HG03280 (cell line): ENCODE data around the gene ZFP1.

Experiments used
- ATAC-seq: cut with Tn5 transposase; IDR thresholded peaks from one replicate; pipeline ENCODE4 v1.9.1; 2021; ENCODE audit warnings: mild to moderate bottlenecking, moderate library complexity; ENCODE audit not compliant: unreplicated experiment

The ZFP1 gene

GRCh38 chr16:75147968-75148310, 385 bp upstream of the ZFP1 start:
- ATAC-seq = no peak

DNA sequence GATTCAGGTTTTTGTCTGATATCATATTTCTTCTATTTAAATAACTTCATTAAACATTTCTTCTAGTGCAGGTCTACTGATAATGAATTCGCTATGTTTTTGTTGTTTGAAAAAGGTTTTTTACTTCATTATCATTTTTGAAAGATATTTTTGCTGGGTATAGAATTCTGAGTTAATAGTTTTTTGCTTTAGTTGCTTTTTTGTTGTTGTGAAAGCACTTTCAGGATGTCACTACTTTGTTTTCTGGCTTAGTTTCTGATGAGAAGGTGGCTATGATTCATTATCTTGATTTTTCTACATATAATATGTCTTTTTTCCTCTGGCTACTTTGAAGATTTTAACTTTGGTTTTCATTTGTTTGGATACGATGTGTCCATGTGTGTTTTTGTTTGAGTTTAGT, 3.5 kb downstream of the ZFP1 start:
- ATAC-seq = no peak

- ATAC-seq = no peak
These were observed 4.3 kb downstream of the ZFP1 start for GRCh38 chr16:75152635-75153034.

- no peak for ATAC-seq
These were observed 12.1 kb downstream of the ZFP1 start for GRCh38 chr16:75160386-75160785.

DNA sequence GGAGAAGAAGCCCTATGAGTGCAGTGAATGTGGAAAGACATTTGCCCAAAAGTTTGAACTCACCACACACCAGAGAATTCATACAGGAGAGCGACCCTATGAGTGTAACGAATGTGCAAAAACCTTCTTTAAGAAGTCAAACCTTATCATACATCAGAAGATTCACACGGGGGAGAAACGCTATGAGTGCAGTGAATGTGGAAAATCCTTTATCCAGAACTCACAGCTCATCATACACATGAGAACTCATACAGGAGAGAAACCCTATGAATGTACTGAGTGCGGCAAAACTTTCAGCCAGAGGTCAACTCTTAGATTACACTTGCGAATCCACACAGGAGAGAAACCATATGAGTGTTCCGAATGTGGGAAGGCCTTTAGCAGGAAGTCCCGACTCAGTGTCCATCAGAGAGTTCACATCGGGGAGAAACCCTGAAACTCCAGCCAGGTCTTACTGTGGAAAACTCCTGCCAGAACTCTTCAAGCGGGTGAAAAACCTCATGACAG, 21.6 kb downstream of the ZFP1 start:
- ATAC-seq = no peak

DNA sequence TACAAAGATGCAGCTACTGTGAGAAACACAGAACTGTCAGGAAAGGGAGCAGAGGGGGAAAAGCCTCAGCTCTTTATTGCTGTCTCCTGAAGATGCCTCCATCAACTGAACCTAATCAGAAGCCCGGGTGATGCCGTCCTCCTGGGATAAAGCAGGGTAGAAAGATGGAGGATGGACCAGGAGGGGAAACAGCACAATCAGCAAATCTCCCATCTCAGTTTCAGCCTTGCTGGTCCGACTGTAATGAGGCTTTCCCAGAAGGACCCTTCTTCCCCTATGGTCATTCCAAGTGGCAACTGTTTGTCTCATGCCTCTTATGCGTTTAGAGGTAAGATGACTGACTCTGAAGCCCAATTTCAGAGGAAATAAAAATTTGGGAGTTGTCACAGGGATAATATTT, 24.3 kb downstream of the ZFP1 start:
- no peak for ATAC-seq

DNA sequence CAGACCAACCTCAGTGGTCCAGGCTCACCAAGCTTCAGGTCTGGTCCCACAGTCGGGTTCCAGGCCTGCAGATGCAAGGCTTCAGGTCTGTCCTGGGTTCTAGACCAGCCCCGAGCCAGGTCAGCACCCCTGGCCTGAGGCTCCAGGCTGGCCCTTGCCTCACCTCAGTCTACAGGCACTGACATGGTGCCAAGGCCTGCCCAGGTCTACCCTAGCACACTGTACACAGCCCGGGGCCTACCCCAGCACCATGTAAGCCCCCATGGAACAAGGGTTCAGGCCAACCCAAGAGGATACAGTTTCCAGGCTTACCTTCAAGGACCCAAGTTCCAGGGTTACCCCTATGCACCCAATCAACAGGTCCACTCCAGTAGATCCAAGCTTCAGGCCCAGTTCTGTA, 26.8 kb downstream of the ZFP1 start:
- ATAC-seq = no peak

DNA sequence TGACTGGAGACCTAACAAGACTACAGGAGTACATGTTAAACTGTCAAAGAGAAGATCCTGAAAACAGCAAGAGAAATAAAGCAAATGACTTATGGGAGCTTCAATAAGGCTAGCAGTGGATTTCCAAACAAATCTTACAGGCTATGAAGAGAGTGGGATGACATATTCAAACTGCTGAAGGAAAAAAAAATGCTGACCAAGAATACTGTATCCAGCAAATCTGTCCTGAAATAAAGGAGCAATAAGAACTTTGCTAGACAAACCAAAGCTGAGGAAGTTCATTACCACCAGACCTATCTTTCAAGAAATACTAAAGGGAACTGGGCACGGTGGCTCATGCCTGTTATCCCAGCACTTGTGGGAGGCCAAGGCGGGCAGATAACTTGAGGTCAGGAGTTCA, 28.6 kb downstream of the ZFP1 start:
- no peak for ATAC-seq

- ATAC-seq = no peak
These were observed 30.9 kb downstream of the ZFP1 start for GRCh38 chr16:75179208-75179607.

DNA sequence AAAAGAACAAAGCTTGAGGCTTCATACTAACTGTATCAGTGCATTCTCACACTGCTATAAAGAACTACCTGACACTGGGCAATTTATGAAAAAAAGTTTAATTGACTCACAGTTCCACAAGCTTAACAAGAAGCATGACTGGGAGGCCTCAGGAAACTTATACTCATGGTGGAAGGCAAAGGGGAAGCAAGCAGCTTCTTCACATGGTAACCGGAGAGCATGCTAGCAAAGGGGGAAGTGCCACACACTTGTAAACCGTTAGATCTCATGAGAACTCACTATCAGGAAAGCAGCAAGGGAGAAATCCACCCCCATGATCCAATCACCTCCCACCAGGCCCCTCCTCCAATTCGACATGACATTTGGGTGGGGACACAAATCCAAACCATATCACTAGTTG, 33.3 kb downstream of the ZFP1 start:
- ATAC-seq = no peak

DNA sequence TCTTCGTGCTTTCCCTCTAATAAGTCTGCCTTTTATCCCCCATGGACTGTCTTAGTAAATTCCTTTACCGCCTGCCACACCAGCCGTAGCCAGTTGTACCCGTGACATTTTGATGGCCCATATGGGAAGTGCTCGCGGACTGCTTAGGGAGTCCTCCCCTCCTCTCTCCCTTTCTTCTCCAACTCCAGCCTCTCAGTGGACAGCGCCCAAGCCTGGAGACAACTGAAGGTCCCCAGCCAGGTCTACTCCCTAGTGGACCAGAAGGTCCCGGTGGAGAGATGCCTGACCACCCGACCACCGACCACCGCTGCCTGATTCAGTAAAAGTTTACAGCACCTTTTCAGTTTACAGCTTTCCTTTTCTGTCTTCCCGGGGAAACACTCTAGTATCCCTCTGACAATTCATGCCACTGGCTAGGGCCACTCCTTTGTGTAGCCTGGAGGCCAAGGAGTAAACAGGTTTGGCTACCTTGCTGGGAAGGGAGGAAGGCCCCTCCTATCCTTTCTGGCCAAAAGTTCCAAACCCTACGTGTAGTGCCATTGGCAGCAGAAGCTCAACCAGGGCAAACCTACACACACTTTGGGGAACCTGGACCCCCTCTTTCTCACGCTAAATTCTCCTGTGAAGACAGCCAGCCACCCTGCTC, 40.6 kb downstream of the ZFP1 start:
- no peak for ATAC-seq

- no peak for ATAC-seq
These were observed 41.4 kb downstream of the ZFP1 start for GRCh38 chr16:75189638-75190245.

DNA sequence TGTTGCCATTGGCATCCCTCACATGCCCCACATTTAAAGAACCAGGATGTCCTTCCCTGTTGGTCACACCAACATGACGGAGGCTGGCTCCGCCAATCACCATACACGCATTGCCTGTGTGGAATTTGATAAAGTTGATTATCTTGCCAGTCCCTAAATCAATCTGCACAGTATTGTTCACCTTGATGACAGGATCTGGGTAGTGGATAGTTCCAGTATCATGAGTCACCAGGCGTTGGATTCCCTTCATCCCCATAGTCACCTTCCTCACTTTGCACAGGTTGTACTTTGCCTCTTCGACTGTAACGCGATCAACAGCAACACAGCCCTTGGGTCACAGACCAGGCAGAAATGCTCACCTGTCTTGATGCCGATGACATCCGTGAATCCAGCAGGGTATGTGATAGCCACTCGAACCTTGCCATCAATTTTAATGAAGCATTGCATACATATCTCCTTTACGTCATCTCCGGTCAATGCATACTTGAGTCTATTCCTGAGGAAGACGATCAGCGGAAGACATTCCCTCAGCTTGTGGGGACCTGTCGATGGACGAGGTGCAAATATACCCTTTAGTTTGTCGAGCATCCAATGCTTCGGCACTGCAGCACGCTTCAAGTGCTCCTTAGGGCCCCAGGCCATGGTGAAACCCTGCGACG, 44.4 kb downstream of the ZFP1 start:
- ATAC-seq = no peak

DNA sequence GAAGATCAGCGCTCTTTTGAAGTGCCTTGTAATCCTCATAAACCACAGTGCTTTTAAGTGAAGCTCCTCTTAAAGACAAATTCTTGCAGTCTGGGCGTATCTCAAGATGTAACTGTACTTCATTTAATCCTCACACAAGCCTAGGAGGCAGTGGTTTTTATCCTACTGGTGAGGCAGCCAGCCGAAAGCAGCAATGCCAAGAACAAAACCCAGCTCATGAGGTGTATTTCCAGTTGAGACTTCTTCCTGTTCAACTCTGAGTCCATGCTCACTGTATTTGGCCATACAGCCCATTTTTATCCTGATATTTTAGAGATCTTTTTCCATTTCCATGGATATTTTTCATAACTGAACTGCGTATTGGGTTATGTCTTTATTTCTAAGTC, 44.9 kb downstream of the ZFP1 start:
- ATAC-seq = no peak

DNA sequence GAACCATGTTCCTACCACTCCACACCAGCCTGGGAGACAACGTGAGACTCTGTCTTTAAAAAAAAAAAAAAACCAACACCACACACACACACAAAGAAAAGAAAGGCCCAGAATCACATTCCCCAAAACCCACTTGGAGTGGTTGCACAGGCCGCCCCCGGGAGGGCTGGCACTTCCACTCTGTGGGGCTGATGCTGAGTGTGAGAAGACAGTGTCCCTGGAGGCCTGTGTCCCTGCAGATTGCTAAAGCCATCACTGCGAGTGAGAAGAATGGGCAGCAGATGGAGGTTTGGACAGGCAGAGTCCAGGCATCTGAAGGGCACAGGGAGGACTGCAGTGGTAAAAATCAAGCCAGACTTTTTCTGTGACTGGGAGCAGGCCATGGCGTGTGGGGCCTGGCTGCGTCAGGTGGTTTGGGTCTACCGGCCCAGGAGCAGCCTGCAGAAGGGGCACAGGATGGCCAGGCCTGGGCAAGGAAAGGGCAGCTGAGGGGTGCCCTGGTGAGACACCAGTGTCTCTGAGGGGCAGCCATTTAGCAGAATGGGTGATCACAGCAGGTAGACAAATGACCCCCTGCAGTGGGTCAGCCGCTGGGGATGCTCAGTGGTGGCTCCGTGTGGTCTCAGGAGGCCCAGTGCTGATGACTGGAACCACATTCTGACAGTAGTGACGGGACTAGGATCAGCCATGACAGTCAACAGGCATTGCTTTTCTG, 45.6 kb downstream of the ZFP1 start:
- no peak for ATAC-seq

DNA sequence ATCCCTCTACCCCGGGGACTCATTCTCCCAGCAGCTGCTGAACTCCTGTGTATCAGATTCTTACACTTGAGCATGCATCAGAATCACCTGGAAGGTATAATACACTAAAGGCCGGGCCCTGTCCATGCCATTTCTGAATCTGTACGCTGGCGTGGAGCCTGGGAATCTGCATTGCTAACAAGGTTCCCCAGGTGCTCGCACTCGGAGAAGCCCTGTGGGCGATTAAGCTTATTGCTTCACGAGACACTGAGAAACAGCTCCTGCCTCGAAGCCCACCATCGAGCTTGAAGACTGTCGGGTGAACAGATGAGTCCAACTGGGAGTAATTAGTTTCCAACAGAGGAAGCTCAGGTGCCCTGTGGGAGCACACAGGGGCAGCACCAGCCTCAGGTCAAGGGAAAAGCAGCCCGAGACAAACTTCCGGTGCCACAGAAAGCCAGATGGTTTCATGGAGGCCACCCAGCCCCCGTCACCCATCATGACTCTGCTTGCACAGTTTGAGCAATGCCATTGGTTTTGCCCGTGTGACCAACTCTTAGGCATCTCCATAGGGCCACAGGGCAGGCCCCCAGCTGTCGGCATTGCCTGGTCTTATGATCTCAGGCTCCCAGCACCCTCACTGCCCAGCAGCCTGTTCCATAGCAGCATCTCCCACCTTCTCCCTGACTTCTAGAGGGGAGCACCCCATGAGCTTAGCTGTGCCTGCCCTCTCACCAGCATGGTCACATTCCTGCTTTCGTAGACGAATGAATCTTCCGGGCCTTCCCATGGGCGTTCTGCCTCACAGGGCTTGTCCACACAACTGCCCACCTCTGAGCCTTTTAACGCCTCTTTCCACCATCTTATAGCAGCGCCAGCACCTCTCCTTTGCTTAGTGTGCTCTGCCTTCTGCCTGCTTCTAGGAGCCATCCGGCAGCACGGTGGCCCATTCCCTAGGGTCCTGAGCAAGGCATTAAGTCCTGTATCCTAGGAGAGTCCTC, 47.8 kb downstream of the ZFP1 start:
- ATAC-seq = no peak

DNA sequence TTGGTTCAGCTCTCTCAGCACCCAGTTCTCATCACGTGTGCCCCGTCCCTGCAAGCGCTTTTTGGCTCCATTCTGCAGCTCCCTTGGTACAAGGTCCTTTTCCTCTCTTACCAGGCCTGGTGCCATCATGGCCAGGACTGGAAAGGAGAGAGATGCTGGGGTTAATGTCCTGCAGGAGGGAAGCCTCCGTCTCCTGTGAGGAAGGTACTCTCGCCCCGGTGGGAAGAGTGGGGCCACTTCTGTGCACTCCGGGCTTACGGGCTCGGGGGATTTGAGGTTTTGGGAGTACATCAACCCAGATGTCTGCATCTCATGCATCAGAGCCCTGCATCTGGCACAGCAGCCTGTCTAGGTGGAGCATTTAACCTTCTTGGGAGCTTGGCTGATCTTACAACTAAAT, 48.5 kb downstream of the ZFP1 start:
- no peak for ATAC-seq

GRCh38 chr16:75197522-75198134, 49.3 kb downstream of the ZFP1 start:
- ATAC-seq = no peak

DNA sequence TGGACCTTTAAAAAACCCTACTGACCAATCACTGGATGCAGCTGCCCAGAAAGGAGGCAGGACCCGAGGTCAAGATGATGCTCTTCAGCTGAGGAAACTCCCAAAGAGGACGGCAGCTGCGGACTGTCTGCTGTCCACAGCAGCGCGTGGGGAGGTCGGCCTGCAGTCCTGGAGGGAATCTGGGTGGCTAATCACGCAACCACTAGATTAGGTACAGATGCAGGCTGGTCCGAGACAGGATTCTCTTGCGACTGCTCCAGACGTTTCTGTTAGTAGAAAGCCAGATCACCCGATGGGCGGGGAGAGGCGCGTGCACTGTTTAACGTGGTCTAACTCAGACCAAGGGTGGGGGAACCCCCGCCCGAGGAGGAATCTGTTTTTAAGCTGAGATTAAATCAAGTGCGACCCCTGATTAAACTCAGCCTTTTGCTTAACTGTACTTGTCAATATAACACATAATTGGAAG, 49.8 kb downstream of the ZFP1 start:
- no peak for ATAC-seq

- no peak for ATAC-seq
These were observed 53.8 kb downstream of the ZFP1 start for GRCh38 chr16:75202069-75202590.
